Tibial nerve (tissue), 4 donors: ENCODE results near the gene ITFG1. TPM values are rescaled to one million over a fixed set of nuclear protein-coding genes. Genes with fewer than 3 reads are reported as not detected.

Source experiments
- DNase-seq, 2 donors: peaks; one replicate each; pipeline ENCODE4 v3.0.0-alpha.2; 2019; ENCODE audit warnings: low spot score in 2 of 2
- H3K27ac ChIP-seq, 4 donors: fragments of 200-600 bp; sonication (generic) in 3 of 4; one replicate each; pipeline ENCODE4 v1.5.1; 2017 to 2019; ENCODE audit warnings: mild to moderate bottlenecking in 1 of 4
- H3K27me3 ChIP-seq, 2 donors: fragments of 200-600 bp; sonication (generic) in 1 of 2; one replicate each; pipeline versions ENCODE4 v1.5.1 to v1.6.0; 2017 to 2019
- H3K36me3 ChIP-seq, 3 donors: fragments of 200-600 bp; sonication (generic); one replicate each; pipeline ENCODE4 v1.5.1; 2018 to 2019
- H3K4me1 ChIP-seq, 4 donors: fragments of 200-600 bp; sonication (generic) in 3 of 4; one replicate each; pipeline ENCODE4 v1.5.1; 2017 to 2019
- H3K4me3 ChIP-seq, 4 donors: fragments of 200-600 bp; sonication (generic) in 3 of 4; one replicate each; pipeline ENCODE4 v1.5.1; 2017 to 2019; ENCODE audit warnings: mild to moderate bottlenecking in 1 of 4, moderate library complexity in 1 of 4
- H3K9me3 ChIP-seq, 4 donors: fragments of 200-600 bp; sonication (generic) in 3 of 4; one replicate each; pipeline ENCODE4 v1.5.1; 2017 to 2019
- CTCF ChIP-seq, 5 experiments: fragments of 200-600 bp in 3 of 5; fragments of 450-650 bp in 2 of 5; sonication (generic) in 3 of 5; IDR thresholded peaks; one replicate each; pipeline ENCODE4 v1.5.1; 2016 to 2019; ENCODE audit warnings: antibody characterized with exemption in 5 of 5, mild to moderate bottlenecking in 3 of 5, moderate library complexity in 2 of 5
- EP300 ChIP-seq, 2 donors: sonication (generic); formaldehyde crosslinking; IDR thresholded peaks; one replicate each; pipeline ENCODE4 v1.6.1; 2017; ENCODE audit warnings: antibody characterized with exemption in 2 of 2, mild to moderate bottlenecking in 1 of 2
- POLR2A ChIP-seq, 2 donors: fragments of 450-650 bp; IDR thresholded peaks; one replicate each; pipeline ENCODE4 v1.6.1; 2017; ENCODE audit warnings: antibody characterized with exemption in 2 of 2, mild to moderate bottlenecking in 2 of 2, moderate library complexity in 2 of 2
- WGBS, 2 donors: methylation state at CpG; one replicate each; pipeline ENCODE4 v1.1.5; 2018; 5-methylcytosine and 5-hydroxymethylcytosine counted together
- total RNA-seq, 4 donors: library from RNA; depleted of rRNA; stranded (reverse); fragments of >200 nt; gene quantifications; one replicate each; pipeline ENCODE4 v1.1.0, GENCODE V29; 2016

The ITFG1 gene
- total RNA-seq, 4 donors from 2014 or later, result 36.6 to 52.1 (median 40.9) TPM

DNA sequence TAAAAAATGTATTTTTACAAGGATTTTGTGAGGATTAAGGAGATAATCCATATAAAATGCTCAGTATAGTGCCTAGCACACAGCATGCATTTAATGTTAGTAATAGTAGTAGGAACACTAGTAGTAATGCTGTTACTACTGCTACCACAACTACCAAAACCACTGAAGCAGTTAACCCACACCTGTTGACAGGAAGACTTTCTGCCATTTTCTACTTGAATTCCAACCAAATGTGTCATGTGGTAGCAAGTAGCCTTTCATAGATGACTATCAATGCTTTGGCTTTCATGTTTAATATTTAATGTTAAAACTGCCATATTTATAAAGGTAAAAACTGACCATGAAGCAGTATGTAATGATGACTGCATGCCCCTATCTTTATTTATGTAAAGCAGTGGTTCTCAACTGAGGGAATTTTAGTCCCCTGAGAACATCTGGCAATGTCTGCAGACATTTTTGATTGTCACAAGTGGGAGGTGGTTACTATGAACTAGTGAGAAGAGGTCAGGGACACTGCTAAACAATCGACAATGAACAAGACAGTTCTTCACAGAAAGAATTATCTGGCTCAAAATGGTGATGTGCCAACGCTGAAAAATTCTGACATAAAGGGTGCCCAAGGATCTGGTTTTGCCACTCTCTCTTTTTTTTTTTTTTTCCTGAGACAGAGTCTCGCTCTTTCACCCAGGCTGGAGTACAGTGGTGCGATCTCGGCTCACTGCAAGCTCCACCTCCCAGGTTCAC lies 89.4 kb downstream of the ITFG1 start:
- no peak overlapping the region for H3K27ac ChIP-seq
- no peaks in the 10 kb centered on the region for H3K27me3 ChIP-seq
- WGBS, 2 donors, result 79 to 87% methylated on average over 5 of the region's 5 CpGs
- H3K9me3 ChIP-seq, result peaks cover 0 to 10% (median 0%) of the 10 kb centered on the region in 4 donors
- TF ChIP-seq CTCF (IDR thresholded peaks at IDR 0.05), result no peak
- TF ChIP-seq EP300 (IDR thresholded peaks at IDR 0.05), result no peak
- TF ChIP-seq POLR2A (IDR thresholded peaks at IDR 0.05), result no peak
- DNase-seq, result no peak
- H3K4me1 ChIP-seq, result no peaks in the 10 kb centered on the region
- peaks cover 0 to 52% (median 0%) of the 10 kb centered on the region in 3 donors for H3K36me3 ChIP-seq
- no peak overlapping the region for H3K4me3 ChIP-seq

GRCh38 chr16:47370536-47370935 lies 90.3 kb downstream of the ITFG1 start:
- no peak overlapping the region for H3K27ac ChIP-seq
- 98 to 99% methylated on average over 12 of the region's 12 CpGs for WGBS, 2 donors
- H3K4me1 ChIP-seq, result no peaks in the 10 kb centered on the region
- H3K9me3 ChIP-seq, result peaks cover 0 to 10% (median 0%) of the 10 kb centered on the region in 4 donors
- no peaks in the 10 kb centered on the region for H3K27me3 ChIP-seq
- peaks cover 0 to 52% (median 0%) of the 10 kb centered on the region in 3 donors for H3K36me3 ChIP-seq
- DNase-seq, result no peak
- TF ChIP-seq CTCF (IDR thresholded peaks at IDR 0.05) (no peak), EP300 (IDR thresholded peaks at IDR 0.05) (no peak), POLR2A (IDR thresholded peaks at IDR 0.05) (no peak)
- H3K4me3 ChIP-seq, result no peak overlapping the region

- peaks cover 0 to 10% (median 0%) of the 10 kb centered on the region in 4 donors for H3K9me3 ChIP-seq
- TF ChIP-seq EP300 (IDR thresholded peaks at IDR 0.05) (no peak), CTCF (IDR thresholded peaks at IDR 0.05) (no peak), POLR2A (IDR thresholded peaks at IDR 0.05) (no peak)
- no peaks in the 10 kb centered on the region for H3K27me3 ChIP-seq
- WGBS, 2 donors, result 55 to 64% methylated on average over 2 of the region's 2 CpGs
- no peak for DNase-seq
- H3K27ac ChIP-seq, result no peak overlapping the region
- H3K4me1 ChIP-seq, result no peaks in the 10 kb centered on the region
- H3K36me3 ChIP-seq, result peaks cover 0 to 55% (median 0%) of the 10 kb centered on the region in 3 donors
- no peak overlapping the region for H3K4me3 ChIP-seq
These were observed 94.6 kb downstream of the ITFG1 start for GRCh38 chr16:47366228-47366627.

GRCh38 chr16:47363761-47364160 lies 97.1 kb downstream of the ITFG1 start:
- Histone ChIP-seq H3K4me3 (no peak overlapping the region), H3K9me3 (no peaks in the 10 kb centered on the region), H3K27me3 (no peaks in the 10 kb centered on the region), H3K36me3 (peaks cover 0 to 35% (median 0%) of the 10 kb centered on the region in 3 donors), H3K27ac (no peak overlapping the region), H3K4me1 (no peaks in the 10 kb centered on the region)
- TF ChIP-seq EP300 (IDR thresholded peaks at IDR 0.05) (no peak), CTCF (IDR thresholded peaks at IDR 0.05) (no peak), POLR2A (IDR thresholded peaks at IDR 0.05) (no peak)
- WGBS, 2 donors, result 95 to 96% methylated on average over 1 of the region's 1 CpG
- DNase-seq, result no peak

GRCh38 chr16:47359478-47359877 lies 101.4 kb downstream of the ITFG1 start:
- Histone ChIP-seq H3K4me1 (no peaks in the 10 kb centered on the region), H3K36me3 (peaks cover 0 to 55% (median 0%) of the 10 kb centered on the region in 3 donors), H3K9me3 (peaks cover 0 to 2% (median 0%) of the 10 kb centered on the region in 4 donors), H3K4me3 (no peak overlapping the region), H3K27ac (no peak overlapping the region), H3K27me3 (no peaks in the 10 kb centered on the region)
- DNase-seq, result no peak
- WGBS, 2 donors, result 29 to 39% methylated on average over 2 of the region's 2 CpGs
- TF ChIP-seq EP300 (IDR thresholded peaks at IDR 0.05) (no peak), POLR2A (IDR thresholded peaks at IDR 0.05) (no peak), CTCF (IDR thresholded peaks at IDR 0.05) (no peak)
